Stromal cell of bone marrow (primary cell): ENCODE results near the gene USP10.
"Not testable (repeated sequence)": the region's sequence is repeated elsewhere in the genome, so short reads cannot be mapped to it uniquely, and the experiment has no call there.

Source experiments
- DNase-seq: peaks from one replicate; pipeline ENCODE4 v3.0.0-alpha.2; 2012; ENCODE audit warnings: low read depth

USP10 gene

DNA sequence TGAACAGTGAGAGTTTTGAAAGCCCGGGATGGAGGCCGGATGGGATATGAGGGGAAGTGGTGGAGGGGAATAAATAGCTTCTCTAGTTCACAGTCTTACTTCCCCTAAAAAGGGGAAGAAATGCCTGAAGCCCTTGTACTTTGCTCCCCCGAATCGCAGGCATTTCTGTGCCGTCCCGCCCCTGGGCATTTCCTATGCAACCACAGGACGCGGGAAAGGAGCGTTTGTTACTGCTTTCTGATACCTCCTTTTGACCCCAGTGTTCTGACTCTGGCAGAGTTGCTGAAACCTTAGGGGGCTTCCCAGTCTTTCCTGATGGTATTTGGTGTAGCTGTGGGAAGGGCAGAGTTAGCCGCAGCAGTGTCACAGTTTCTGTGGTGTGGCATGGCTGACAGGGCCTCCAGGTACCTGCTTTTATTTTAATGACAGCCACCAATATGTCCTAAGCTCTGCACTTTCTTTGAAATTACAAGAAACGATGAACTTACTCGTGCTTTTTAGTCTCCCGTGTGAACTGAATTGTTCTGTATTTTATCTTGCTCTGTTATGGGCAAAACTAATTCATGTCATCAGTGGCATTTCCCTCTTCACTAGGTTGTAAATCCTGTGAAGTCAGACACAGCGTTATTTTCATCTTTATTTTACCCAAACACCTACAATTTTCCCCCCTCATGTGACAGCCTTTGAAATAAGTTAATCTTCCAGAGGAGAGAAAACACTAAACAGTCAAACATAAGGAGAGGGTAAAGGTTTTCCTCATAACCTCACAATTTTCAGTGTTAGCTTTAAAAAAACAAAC, 27.1 kb downstream of the USP10 start:
- no peak for DNase-seq

GRCh38 chr16:84728853-84729424, 29.1 kb downstream of the USP10 start:
- no peak for DNase-seq

DNA sequence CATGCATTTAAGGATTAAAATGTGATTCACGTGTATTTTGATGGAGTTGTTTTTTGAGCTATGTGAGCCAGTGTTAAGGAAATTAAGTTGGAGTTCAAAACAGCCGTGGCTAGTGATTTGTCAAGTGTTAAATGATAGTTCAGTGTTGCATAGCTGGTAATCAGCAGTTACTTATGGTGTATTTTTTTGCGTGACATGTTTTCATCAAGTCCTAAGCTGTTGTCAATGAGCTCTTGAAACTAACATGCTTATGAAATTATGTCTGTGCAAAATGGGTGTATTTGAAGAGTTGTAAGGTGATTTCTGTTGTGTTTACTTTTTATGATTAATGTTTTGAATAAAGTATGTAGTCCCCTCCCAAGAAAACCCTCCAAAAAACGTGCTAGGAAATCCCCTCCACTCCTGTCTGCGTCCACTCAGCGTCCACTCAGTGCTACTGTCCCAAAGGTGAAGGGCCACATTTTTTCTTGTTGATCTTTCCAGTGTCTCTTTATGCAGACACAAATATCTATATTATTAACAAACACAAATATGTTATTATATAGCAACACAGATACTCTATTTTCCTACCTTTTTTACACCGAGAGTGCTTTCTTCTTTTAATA, 30.0 kb downstream of the USP10 start:
- DNase-seq, result no peak

- peak; percentile 93 for DNase-seq
Observed at GRCh38 chr16:84730406-84731106, 30.8 kb downstream of the USP10 start.

- DNase-seq, result not testable (repeated sequence)
Observed at GRCh38 chr16:84732332-84732673, 32.5 kb downstream of the USP10 start.

GRCh38 chr16:84732674-84733352, 33.0 kb downstream of the USP10 start:
- no peak for DNase-seq

GRCh38 chr16:84735849-84736586, 36.2 kb downstream of the USP10 start:
- no peak for DNase-seq

DNA sequence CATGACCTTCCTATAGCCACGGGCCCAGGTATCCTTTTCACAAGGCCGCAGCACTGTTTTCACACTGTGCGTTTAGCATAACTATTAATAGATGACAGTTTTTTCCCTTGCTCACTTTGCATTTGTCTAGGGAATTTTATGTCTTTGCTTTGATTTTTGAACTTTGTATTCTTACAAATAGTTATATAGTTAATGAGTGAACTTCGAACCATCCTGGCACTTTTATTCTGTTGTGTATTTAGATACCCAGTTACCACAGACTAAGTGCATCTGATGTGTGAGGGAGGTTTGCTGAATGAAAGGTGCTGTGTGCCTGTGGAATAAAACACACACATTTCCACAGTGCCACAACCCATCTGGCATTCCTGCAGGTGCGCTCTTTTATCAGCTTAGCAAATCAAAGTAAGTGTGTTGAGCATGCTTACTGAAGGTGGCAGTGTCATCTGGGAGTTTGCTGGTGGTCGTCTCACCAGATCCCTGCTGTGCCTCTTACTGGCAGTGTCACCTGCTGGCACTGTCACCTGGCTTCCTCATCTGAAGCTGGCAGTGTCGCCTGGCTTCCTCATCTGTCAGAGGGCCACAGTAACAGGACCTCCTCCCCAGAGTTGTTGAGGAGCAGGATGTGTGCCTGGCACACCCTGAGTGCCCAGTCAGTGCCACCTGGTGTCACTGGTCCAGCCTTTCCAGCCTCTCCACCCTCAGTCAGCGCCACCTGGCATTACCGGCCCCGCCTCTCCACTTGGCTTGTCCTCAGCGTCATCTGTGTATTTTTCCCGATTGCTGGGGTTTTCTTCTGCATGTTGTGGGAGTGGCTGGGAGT, 37.6 kb downstream of the USP10 start:
- DNase-seq, result no peak

- DNase-seq, result peak; percentile 44
Observed at GRCh38 chr16:84738255-84739038, 38.6 kb downstream of the USP10 start.

DNA sequence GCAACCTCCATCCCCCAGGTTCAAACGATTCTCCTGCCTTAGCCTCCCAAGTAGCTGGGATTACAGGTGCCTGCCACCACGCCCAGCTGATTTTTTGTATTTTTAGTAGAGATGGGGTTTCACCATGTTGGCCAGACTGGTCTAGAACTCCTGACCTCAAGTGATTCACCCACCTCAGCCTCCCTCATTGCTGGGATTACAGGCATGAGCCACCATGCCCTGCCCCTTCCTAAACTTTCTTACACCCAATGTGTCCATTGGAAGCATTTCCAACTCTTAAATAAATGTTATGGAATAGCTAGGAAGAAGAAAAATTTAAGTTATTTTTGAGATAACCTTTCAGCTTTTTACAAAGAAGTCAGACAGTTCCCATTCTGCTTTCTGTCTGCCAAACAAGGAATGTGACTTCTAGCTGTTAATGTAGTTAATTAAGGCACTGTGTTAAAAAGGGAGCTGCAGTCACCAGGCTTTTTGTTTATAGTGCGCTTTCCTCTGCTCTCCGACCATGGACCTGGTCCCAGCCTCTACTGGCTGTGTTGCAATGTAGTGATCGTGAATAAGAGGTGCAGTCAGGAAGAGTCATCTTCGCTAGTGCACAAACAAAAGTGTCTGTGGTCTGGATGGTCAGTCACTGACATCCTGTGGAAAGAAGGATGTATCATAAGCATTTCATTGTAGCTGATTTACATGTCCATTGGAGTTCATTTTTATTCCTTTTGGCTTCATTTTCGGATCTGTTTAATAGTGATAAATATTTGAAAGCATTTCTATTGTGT, 39.7 kb downstream of the USP10 start:
- DNase-seq, result peak; percentile 65

GRCh38 chr16:84740596-84741116, 40.9 kb downstream of the USP10 start:
- no peak for DNase-seq

DNA sequence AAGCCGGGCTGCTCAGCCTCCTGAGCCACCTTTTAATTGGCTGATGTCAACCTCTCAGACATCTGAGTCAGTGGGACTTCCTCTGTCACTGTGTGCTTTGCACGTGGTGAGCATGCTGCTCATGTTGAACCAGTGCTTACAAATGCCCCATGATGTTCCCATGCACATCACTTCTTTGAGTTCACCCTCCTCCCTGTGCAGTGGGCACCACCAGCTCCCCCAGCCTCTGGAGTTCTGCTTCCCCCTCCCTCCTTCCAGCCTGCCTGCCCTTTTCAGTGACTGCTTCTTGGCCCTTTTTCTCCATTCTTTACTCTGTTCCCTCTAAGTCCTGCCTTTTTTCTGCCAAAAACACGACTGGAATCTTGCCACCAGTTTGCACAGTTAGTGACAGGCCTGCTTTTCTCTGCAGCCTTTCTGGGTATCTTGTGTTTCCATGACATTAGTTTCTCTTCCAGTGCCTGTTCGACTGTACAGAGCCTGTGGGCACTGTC, 41.6 kb downstream of the USP10 start:
- no peak for DNase-seq

DNA sequence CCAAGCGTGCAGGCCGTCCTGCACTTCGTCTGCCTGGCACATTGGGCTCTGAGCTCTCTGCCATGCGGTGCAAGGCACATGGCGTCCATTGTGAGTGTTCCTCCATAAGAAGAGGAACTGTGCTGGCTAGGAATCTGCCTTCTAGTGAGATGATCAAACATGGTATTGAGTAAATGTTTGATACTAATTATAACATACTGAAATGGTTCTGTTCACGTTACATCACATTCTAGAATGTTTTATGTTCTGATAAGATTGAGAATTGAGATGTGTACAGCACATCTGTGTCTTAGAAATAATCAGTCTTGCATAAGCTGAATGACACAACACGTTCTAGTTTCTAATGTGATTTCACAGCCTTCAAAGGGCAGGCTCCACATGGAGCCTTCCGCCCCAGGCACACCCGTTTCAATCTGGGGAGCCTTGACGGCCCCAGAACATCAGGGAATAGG, 42.9 kb downstream of the USP10 start:
- DNase-seq, result no peak

DNA sequence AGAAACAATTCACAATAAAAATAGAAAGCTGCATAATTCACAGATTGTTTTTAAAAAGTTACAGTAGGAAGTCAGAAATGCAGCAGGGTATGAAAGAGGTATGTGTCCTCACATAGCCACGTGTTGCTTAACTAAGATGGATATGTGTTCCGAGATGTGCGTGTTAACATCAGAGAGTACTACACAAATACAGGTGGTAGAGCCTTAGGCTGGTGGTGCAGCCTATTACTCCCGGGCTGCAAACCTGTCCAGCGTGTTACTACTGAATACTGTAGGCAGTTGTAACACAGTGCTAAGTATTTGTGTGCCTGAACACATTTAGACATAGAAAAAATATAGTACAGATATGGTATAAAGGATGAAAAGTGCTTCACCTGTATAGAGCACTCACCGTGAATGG, 46.4 kb downstream of the USP10 start:
- DNase-seq, result no peak

- DNase-seq, result no peak
Observed at GRCh38 chr16:84746875-84747274, 47.1 kb downstream of the USP10 start.

DNA sequence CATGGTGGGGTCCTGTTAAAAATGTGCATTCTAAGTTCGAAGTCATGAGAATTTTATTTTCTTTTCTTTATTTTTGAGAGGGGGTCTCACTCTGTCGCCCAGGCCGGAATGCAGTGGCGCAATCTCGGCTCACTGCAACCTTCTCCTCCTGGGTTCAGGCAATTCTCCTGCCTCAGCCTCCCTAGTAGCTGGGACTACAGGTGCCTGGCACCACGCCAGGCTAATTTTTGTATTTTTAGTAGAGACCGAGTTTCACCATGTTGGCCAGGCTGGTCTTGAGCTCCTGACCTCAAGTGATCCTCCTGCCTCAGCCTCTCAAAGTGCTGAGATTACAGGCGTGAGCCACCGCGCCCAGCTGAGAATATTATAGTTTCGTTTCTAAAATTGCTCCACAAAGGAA, 48.4 kb downstream of the USP10 start:
- not testable (repeated sequence) for DNase-seq

DNA sequence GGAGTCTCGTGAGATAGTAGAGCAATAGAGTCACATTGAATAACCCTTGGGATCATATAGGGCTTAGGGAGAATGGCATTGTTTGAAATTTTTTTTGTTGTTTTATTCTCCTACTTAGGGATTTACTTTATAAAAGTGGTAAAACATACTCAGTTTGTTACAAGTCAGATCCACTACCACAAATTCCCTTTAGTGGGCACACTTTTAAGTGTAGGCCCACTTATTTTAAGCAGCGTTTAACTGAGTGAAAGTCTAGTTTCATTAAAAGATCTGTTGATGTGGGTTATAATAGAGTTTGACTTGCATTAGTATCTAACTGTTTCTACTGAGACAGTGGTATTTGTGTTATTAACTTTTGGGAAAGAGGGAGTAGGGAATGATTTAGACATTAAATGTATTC, 49.3 kb downstream of the USP10 start:
- DNase-seq, result no peak

GRCh38 chr16:84749815-84750214, 50.0 kb downstream of the USP10 start:
- DNase-seq, result peak; percentile 20

DNA sequence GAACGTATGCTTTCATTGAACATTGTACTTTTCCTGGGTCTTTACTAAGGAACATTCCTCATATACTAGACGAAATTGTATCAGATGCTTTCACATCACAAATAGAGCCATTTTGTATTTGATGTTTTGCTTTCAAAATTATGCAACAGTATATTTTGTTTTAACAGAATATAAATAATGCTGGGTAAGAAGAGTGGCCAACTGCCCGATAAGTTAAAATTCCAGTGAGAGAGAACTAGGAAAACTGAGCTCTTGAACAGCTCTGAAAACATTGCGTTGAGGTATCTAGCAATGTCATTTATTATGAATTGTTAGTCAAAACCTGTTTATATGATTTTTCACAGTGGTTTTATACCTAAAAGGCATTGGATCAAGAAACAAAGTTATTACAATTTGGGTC, 50.8 kb downstream of the USP10 start:
- no peak for DNase-seq
